HG03064 (cell line): ENCODE data around the gene SAT2.

ENCODE experiments used
- ATAC-seq: cut with Tn5 transposase; IDR thresholded peaks from one replicate; pipeline ENCODE4 v1.9.1; 2021; ENCODE audit warnings: low read depth; ENCODE audit not compliant: unreplicated experiment

The SAT2 gene

GRCh38 chr17:7577327-7578199 is 50.1 kb downstream of the SAT2 start:
- ATAC-seq: no peak

- no peak for ATAC-seq
These were observed 51.1 kb downstream of the SAT2 start for GRCh38 chr17:7576432-7576937.
